CD14-positive monocyte (primary cell): ENCODE measurements around the gene MAP2K4. TPM values are rescaled to one million over a fixed set of nuclear protein-coding genes. Genes with fewer than 3 reads are reported as not detected.
"Not testable (repeated sequence)": the region's sequence is repeated elsewhere in the genome, so short reads cannot be mapped to it uniquely, and the experiment has no call there.

Source experiments
- DNase-seq, 3 donors: peaks; one replicate each; pipeline ENCODE4 v3.0.0-alpha.2; 2011 to 2022
- H2AFZ ChIP-seq: 2 replicates; pipeline ENCODE4 v1.6.0; 2012; ENCODE audit warnings: mild to moderate bottlenecking, low read depth, low read length, inconsistent platforms; ENCODE audit not compliant: insufficient read depth, poor library complexity, severe bottlenecking
- H3K27ac ChIP-seq, 2 donors: 1 replicate in 1 of 2; 2 replicates in 1 of 2; pipeline ENCODE4 v1.5.1; 2012 to 2013; ENCODE audit warnings: low read length in 2 of 2, control low read depth in 1 of 2, inconsistent platforms in 1 of 2, low read depth in 1 of 2, mild to moderate bottlenecking in 1 of 2
- H3K27me3 ChIP-seq, 2 donors: one replicate each; pipeline versions ENCODE4 v1.6.0 to v1.6.1; 2011 to 2013; ENCODE audit warnings: low read length in 2 of 2; ENCODE audit not compliant: control insufficient read depth in 2 of 2, insufficient read depth in 2 of 2
- H3K36me3 ChIP-seq, 2 donors: replicated peaks in 1 of 2; 1 replicate in 1 of 2; 2 replicates in 1 of 2; pipeline versions ENCODE4 v1.5.1 to v1.6.1; 2012 to 2013; ENCODE audit warnings: low read length in 2 of 2, control low read depth in 1 of 2, inconsistent platforms in 1 of 2, mild to moderate bottlenecking in 1 of 2; ENCODE audit not compliant: insufficient read depth in 2 of 2, control insufficient read depth in 1 of 2
- H3K4me1 ChIP-seq, 2 donors: 1 replicate in 1 of 2; 2 replicates in 1 of 2; pipeline versions ENCODE4 v1.5.1 to v1.6.1; 2012 to 2013; ENCODE audit warnings: low read length in 2 of 2, control low read depth in 1 of 2, inconsistent platforms in 1 of 2, mild to moderate bottlenecking in 1 of 2, moderate library complexity in 1 of 2; ENCODE audit not compliant: insufficient read depth in 2 of 2, control insufficient read depth in 1 of 2
- H3K4me2 ChIP-seq: replicated peaks from 2 replicates; pipeline ENCODE3; 2012; ENCODE audit warnings: low read length, moderate library complexity, mild to moderate bottlenecking; ENCODE audit not compliant: poor library complexity, severe bottlenecking; ENCODE audit errors: extremely low read depth
- H3K4me3 ChIP-seq, 3 experiments: fragments of 200-600 bp in 1 of 3; sonication (generic) in 1 of 3; replicated peaks in 1 of 3; 1 replicate in 2 of 3; 2 replicates in 1 of 3; pipeline ENCODE4 v1.5.1; 2011 to 2013; ENCODE audit warnings: low read length in 3 of 3, mild to moderate bottlenecking in 3 of 3, control low read depth in 2 of 3, low read depth in 2 of 3, inconsistent platforms in 1 of 3, moderate library complexity in 1 of 3
- H3K79me2 ChIP-seq: 2 replicates; pipeline ENCODE4 v1.6.0; 2012; ENCODE audit warnings: mild to moderate bottlenecking, control low read depth, inconsistent platforms, low read length, moderate library complexity; ENCODE audit not compliant: insufficient read depth
- H3K9ac ChIP-seq: 2 replicates; pipeline ENCODE4 v1.6.0; 2017; ENCODE audit warnings: low read length, mild to moderate bottlenecking; ENCODE audit not compliant: insufficient read depth, poor library complexity, severe bottlenecking
- H3K9me3 ChIP-seq, 2 donors: replicated peaks in 1 of 2; 1 replicate in 1 of 2; 2 replicates in 1 of 2; pipeline versions ENCODE4 v1.5.1 to v1.6.1; 2012 to 2013; ENCODE audit warnings: low read length in 2 of 2, control low read depth in 1 of 2; ENCODE audit not compliant: control insufficient read depth in 1 of 2, insufficient read depth in 1 of 2
- H4K20me1 ChIP-seq: 2 replicates; pipeline ENCODE4 v1.6.0; 2012; ENCODE audit warnings: mild to moderate bottlenecking, low read length, control low read depth, moderate library complexity; ENCODE audit not compliant: insufficient read depth
- H3K27ac Mint-ChIP-seq, 7 donors: one replicate each; pipeline ENCODE4 v1.8.0; 2020; ENCODE audit warnings: mild to moderate bottlenecking in 7 of 7, mixed read lengths in 7 of 7, moderate library complexity in 6 of 7, inconsistent platforms in 2 of 7
- H3K27me3 Mint-ChIP-seq, 3 donors: one replicate each; pipeline ENCODE4 v1.8.0; 2021 to 2022; ENCODE audit warnings: low read depth in 3 of 3, mild to moderate bottlenecking in 3 of 3, mixed read lengths in 3 of 3, moderate library complexity in 3 of 3, inconsistent platforms in 1 of 3
- H3K36me3 Mint-ChIP-seq, 2 donors: one replicate each; pipeline ENCODE4 v1.8.0; 2020; ENCODE audit warnings: mixed read lengths in 2 of 2, inconsistent platforms in 1 of 2, mild to moderate bottlenecking in 1 of 2
- H3K4me1 Mint-ChIP-seq: one replicate; pipeline ENCODE4 v1.8.0; 2020; ENCODE audit warnings: mild to moderate bottlenecking, mixed read lengths
- H3K4me3 Mint-ChIP-seq, 2 donors: one replicate each; pipeline ENCODE4 v1.8.0; 2020; ENCODE audit warnings: mild to moderate bottlenecking in 2 of 2, mixed read lengths in 2 of 2, moderate library complexity in 1 of 2
- H3K9me3 Mint-ChIP-seq, 7 donors: one replicate each; pipeline ENCODE4 v1.8.0; 2020 to 2022; ENCODE audit warnings: mixed read lengths in 7 of 7, mild to moderate bottlenecking in 6 of 7, moderate library complexity in 6 of 7, inconsistent platforms in 2 of 7
- CTCF ChIP-seq: fragments of 200-600 bp; IDR thresholded peaks from one replicate; pipeline ENCODE4 v1.8.0; 2022; ENCODE audit warnings: antibody characterized with exemption, mild to moderate bottlenecking
- WGBS: methylation state at CpG from one replicate; pipeline ENCODE4 v1.1.5; 2013; ENCODE audit warnings: missing lambda C conversion rate; ENCODE audit not compliant: insufficient coverage; 5-methylcytosine and 5-hydroxymethylcytosine counted together
- intact Hi-C, 2 donors: fragments of 100-400 bp; cut with micrococcal nuclease; formaldehyde crosslinking; loops; one replicate each; pipeline versions ENCODE4 v1.15.0 to v1.15.1; 2023
- polyA plus RNA-seq, 3 donors: library from polyadenylated mRNA; depleted of rRNA in 1 of 3; unstranded in 2 of 3; stranded (reverse) in 1 of 3; fragments of 300-500 nt in 2 of 3; fragments of >200 nt in 1 of 3; fragmentation: Illumina TruSeq in 2 of 3; gene quantifications; 1 replicate in 2 of 3; 2 replicates in 1 of 3; pipeline ENCODE4 v1.2.3, GENCODE V29; 2012 to 2021

The MAP2K4 gene
- polyA plus RNA-seq, 3 donors = 8.1 to 41.8 (median 23.2) TPM

GRCh38 chr17:12137859-12138258 is 117.2 kb downstream of the MAP2K4 start:
- intact Hi-C loops = no loop called here
- Mint-ChIP-seq H3K36me3 (peaks cover 58 to 86% of the 10 kb centered on the region in 2 donors), H3K27ac (no peak overlapping the region), H3K9me3 (peaks cover 2 to 18% (median 10%) of the 10 kb centered on the region in 7 donors), H3K4me3 (no peak overlapping the region), H3K4me1 (no peaks in the 10 kb centered on the region), H3K27me3 (no peaks in the 10 kb centered on the region)
- WGBS = no CpG with 5 or more reads among the region's 1 CpG
- no peaks in the 10 kb centered on the region for H4K20me1 ChIP-seq
- DNase-seq = no peak
- no peak overlapping the region for H2AFZ ChIP-seq
- H3K9ac ChIP-seq = no peak overlapping the region
- H3K27me3 ChIP-seq = no peaks in the 10 kb centered on the region
- no peaks in the 10 kb centered on the region for H3K79me2 ChIP-seq
- peaks cover 0 to 8% of the 10 kb centered on the region in 2 donors for H3K9me3 ChIP-seq
- no peak overlapping the region for H3K4me2 ChIP-seq
- H3K36me3 ChIP-seq = peaks cover 45 to 79% of the 10 kb centered on the region in 2 donors
- H3K4me3 ChIP-seq = no peak overlapping the region
- no peak overlapping the region for H3K27ac ChIP-seq
- no peak for TF ChIP-seq CTCF
- no peaks in the 10 kb centered on the region for H3K4me1 ChIP-seq

GRCh38 chr17:12140685-12141084 is 120.0 kb downstream of the MAP2K4 start:
- 100% methylated on average over 1 of the region's 5 CpGs for WGBS
- TF ChIP-seq CTCF = no peak
- H3K9me3 ChIP-seq = no peaks in the 10 kb centered on the region
- Mint-ChIP-seq H3K4me3 (no peak overlapping the region), H3K27ac (no peak overlapping the region), H3K36me3 (peaks cover 58 to 78% of the 10 kb centered on the region in 2 donors), H3K4me1 (no peaks in the 10 kb centered on the region), H3K9me3 (peaks cover 0 to 13% (median 7%) of the 10 kb centered on the region in 7 donors), H3K27me3 (no peaks in the 10 kb centered on the region)
- H3K27ac ChIP-seq = no peak overlapping the region
- peaks cover 32 to 72% of the 10 kb centered on the region in 2 donors for H3K36me3 ChIP-seq
- H3K4me3 ChIP-seq = no peak overlapping the region
- no peak overlapping the region for H2AFZ ChIP-seq
- no peak overlapping the region for H3K4me2 ChIP-seq
- no peaks in the 10 kb centered on the region for H4K20me1 ChIP-seq
- no peaks in the 10 kb centered on the region for H3K4me1 ChIP-seq
- DNase-seq = no peak
- H3K79me2 ChIP-seq = no peaks in the 10 kb centered on the region
- intact Hi-C loops = no loop called here
- H3K27me3 ChIP-seq = no peaks in the 10 kb centered on the region
- no peak overlapping the region for H3K9ac ChIP-seq

- H3K27me3 Mint-ChIP-seq, H3K27ac Mint-ChIP-seq, intact Hi-C loops: not testable (repeated sequence)
Measured at GRCh38 chr17:12162187-12162586, 141.5 kb downstream of the MAP2K4 start.

More at GRCh38 chr17:12162187-12162586, 141.5 kb downstream of the MAP2K4 start:
- not testable (repeated sequence) for H3K27me3 ChIP-seq, H3K4me3 Mint-ChIP-seq, H2AFZ ChIP-seq, DNase-seq, H3K4me3 ChIP-seq, H3K4me1 Mint-ChIP-seq, H3K4me1 ChIP-seq, H3K79me2 ChIP-seq, H3K36me3 ChIP-seq, H3K27ac ChIP-seq, H3K9ac ChIP-seq, H3K4me2 ChIP-seq, H3K36me3 Mint-ChIP-seq, H4K20me1 ChIP-seq
- peaks cover 3 to 11% of the 10 kb centered on the region in 2 donors for H3K9me3 ChIP-seq
- peaks cover 5 to 18% (median 9%) of the 10 kb centered on the region in 7 donors for H3K9me3 Mint-ChIP-seq
- 92% methylated on average over 3 of the region's 8 CpGs for WGBS
